K562 (cell line): ENCODE data around the gene VWC2L. TPM values are rescaled to one million over a fixed set of nuclear protein-coding genes. Genes with fewer than 3 reads are reported as not detected.

ENCODE experiments used
- ATAC-seq: fragments of 200-7000 bp; cut with Tn5 transposase; 3 replicates; pipeline ENCODE4 v1.9.1; 2020; ENCODE audit warnings: moderate library complexity
- BruUV-seq: library from RNA; stranded (reverse); fragments of 400-500 nt; replicated peaks from 2 replicates; lab custom pipeline; 2021; lab: Mats Ljungman, UMichigan
- CTCF ChIA-PET: fragments of 300-600 bp; formaldehyde crosslinking; extraction: SDS; loops from one replicate; lab custom pipeline; 2021; ENCODE audit warnings: low intra/inter-chr PET ratio; lab: Yijun Ruan, JAX
- POLR2A ChIA-PET: fragments of 300-600, 350-650 bp; sonication (Branson Sonifier 250); formaldehyde crosslinking; extraction: SDS; loops from one replicate; lab custom pipeline; 2021; ENCODE audit warnings: antibody characterized with exemption, inconsistent platforms; lab: Yijun Ruan, JAX
- DNase-seq, 4 experiments: peaks; one replicate each; pipeline versions ENCODE4 v3.0.0 to v3.0.0-alpha.2; 2011 to 2018; ENCODE audit warnings: low spot score in 3 of 4, mixed read lengths in 3 of 4; ENCODE audit errors: extremely low read depth in 1 of 4
- FAIRE-seq: peaks from 2 replicates; lab custom pipeline; 2011; peaks lifted over from hg19 to GRCh38; lab: Jason Lieb, UNC
- H2AFZ ChIP-seq: 2 replicates; pipeline ENCODE4 v1.6.0; 2011; ENCODE audit warnings: low read depth, low read length, control low read depth, inconsistent platforms
- H3K27ac ChIP-seq: fragments of 200-600 bp; 3 replicates; pipeline ENCODE4 v1.8.0; 2011; ENCODE audit warnings: low read depth, mild to moderate bottlenecking, control low read depth, inconsistent platforms, low read length, moderate library complexity, mixed read lengths; ENCODE audit errors: extremely low read depth
- H3K27me3 ChIP-seq, 2 experiments: fragments of 300-600 bp in 1 of 2; 2 replicates in 1 of 2; 3 replicates in 1 of 2; pipeline versions ENCODE4 v1.6.0 to v1.8.0; 2011; ENCODE audit warnings: inconsistent platforms in 2 of 2, low read length in 2 of 2, mild to moderate bottlenecking in 1 of 2, mixed read lengths in 1 of 2, moderate library complexity in 1 of 2; ENCODE audit not compliant: control insufficient read depth in 2 of 2, insufficient read depth in 2 of 2
- H3K36me3 ChIP-seq: fragments of 300-600 bp; 3 replicates; pipeline ENCODE4 v1.8.0; 2011; ENCODE audit warnings: mild to moderate bottlenecking, low read length, inconsistent platforms; ENCODE audit not compliant: control insufficient read depth, insufficient read depth
- H3K4me1 ChIP-seq, 2 experiments: fragments of 200-600 bp in 1 of 2; replicated peaks in 1 of 2; 2 replicates in 1 of 2; 3 replicates in 1 of 2; pipeline versions ENCODE4 v1.5.1 to v1.8.0; 2011; ENCODE audit warnings: inconsistent platforms in 2 of 2, low read length in 2 of 2, mild to moderate bottlenecking in 1 of 2, mixed read lengths in 1 of 2, moderate library complexity in 1 of 2; ENCODE audit not compliant: control insufficient read depth in 2 of 2, insufficient read depth in 2 of 2
- H3K4me2 ChIP-seq: 2 replicates; pipeline ENCODE4 v1.6.1; 2011; ENCODE audit warnings: low read length, control low read depth, inconsistent platforms, mixed read lengths; ENCODE audit not compliant: insufficient read depth
- H3K4me3 ChIP-seq: fragments of 200-600 bp; sonication (generic), shearing (Covaris generic); 2 replicates; pipeline ENCODE4 v1.5.1; 2016; ENCODE audit warnings: control low read depth, inconsistent platforms
- H3K79me2 ChIP-seq: fragments of 200-600 bp; 3 replicates; pipeline ENCODE4 v1.8.0; 2011; ENCODE audit warnings: low read length, inconsistent platforms; ENCODE audit not compliant: control insufficient read depth, insufficient read depth
- H3K9ac ChIP-seq, 2 experiments: 2 replicates each; pipeline versions ENCODE4 v1.6.0 to v1.6.1; 2011; ENCODE audit warnings: low read depth in 2 of 2, low read length in 2 of 2, control low read depth in 1 of 2, inconsistent platforms in 1 of 2, mild to moderate bottlenecking in 1 of 2, mixed read lengths in 1 of 2; ENCODE audit not compliant: insufficient read depth in 1 of 2
- H3K9me1 ChIP-seq: one replicate; pipeline ENCODE4 v1.6.0; 2011; ENCODE audit warnings: inconsistent platforms, mild to moderate bottlenecking, low read length, moderate library complexity; ENCODE audit not compliant: control insufficient read depth, insufficient read depth
- H3K9me3 ChIP-seq: replicated peaks from 2 replicates; pipeline ENCODE4 v1.5.1; 2011; ENCODE audit warnings: low read depth, low read length, inconsistent platforms; ENCODE audit not compliant: control insufficient read depth, insufficient read depth
- H4K20me1 ChIP-seq: replicated peaks from 2 replicates; pipeline ENCODE4 v1.6.1; 2011; ENCODE audit warnings: low read length, inconsistent platforms, mixed read lengths; ENCODE audit not compliant: control insufficient read depth, insufficient read depth
- MTA2 ChIP-seq: fragments of 450-650 bp; IDR thresholded peaks from 2 replicates; pipeline ENCODE4 v1.6.1; 2016; ENCODE audit warnings: low read depth
- PHB2 ChIP-seq: fragments of 450-650 bp; IDR thresholded peaks from 2 replicates; pipeline ENCODE4 v1.6.1; 2017; ENCODE audit warnings: low read depth
- POLR2G ChIP-seq: fragments of 200-400 bp; formaldehyde crosslinking; IDR thresholded peaks from 2 replicates; pipeline ENCODE4 v1.6.1; 2017; ENCODE audit warnings: low read depth, mild to moderate bottlenecking, antibody characterized with exemption, low read length, moderate library complexity
- SAFB ChIP-seq: fragments of 200-400 bp; formaldehyde crosslinking; IDR thresholded peaks from 2 replicates; pipeline ENCODE4 v1.6.1; 2017; ENCODE audit warnings: low read depth, low read length, borderline replicate concordance
- ZNF184 ChIP-seq: sonication (generic); formaldehyde crosslinking; IDR thresholded peaks from 2 replicates; pipeline ENCODE4 v1.5.0; 2020; ENCODE audit warnings: missing genetic modification reagents
- WGBS: fragments of 100-300 bp; shearing (Covaris generic); methylation state at CpG from one replicate; pipeline ENCODE4 v1.1.6; 2016; ENCODE audit warnings: low coverage, mixed read lengths; ENCODE audit not compliant: insufficient coverage; ENCODE audit errors: missing lambda C conversion rate; 5-methylcytosine and 5-hydroxymethylcytosine counted together
- in situ Hi-C: fragments of 300-500 bp; cut with MboI; formaldehyde crosslinking; loops from 4 replicates; pipeline ENCODE4 v1.15.0; 2018; ENCODE audit warnings: inconsistent platforms, mixed read lengths
- intact Hi-C: fragments of 100-400 bp; cut with micrococcal nuclease; formaldehyde crosslinking; loops from 2 replicates; pipeline ENCODE4 v1.14.2; 2022
- polyA plus RNA-seq, 8 experiments: library from polyadenylated mRNA; depleted of rRNA in 4 of 8; stranded (reverse) in 5 of 8; unstranded in 3 of 8; fragments of >200 nt; fragmentation: Nextera tagmentation in 2 of 8; fragmentation: Illumina TruSeq in 1 of 8; extraction: Ambion mirVana in 2 of 8; extraction: Trizol in 1 of 8; gene quantifications; 2 replicates each; pipeline versions ENCODE4 v1.2.1 to v1.2.3, GENCODE V29; 2011 to 2014; ENCODE audit warnings: inconsistent platforms in 1 of 8, missing spikeins in 1 of 8
- total RNA-seq, 7 experiments: library from RNA; depleted of rRNA in 6 of 7; stranded (reverse); fragments of >200 nt in 6 of 7; fragmentation: Illumina TruSeq in 2 of 7; extraction: Trizol in 2 of 7; gene quantifications; 2 replicates each; pipeline versions ENCODE4 v1.2.1 to v1.2.3, GENCODE V29; 2011 to 2021; ENCODE audit warnings: low replicate concordance in 1 of 7

Gene VWC2L
- total and polyA plus RNA-seq, 9 of the 15 experiments (the other 6 are each of a cell fraction or from before 2014, with no cell fraction given) = not detected

DNA sequence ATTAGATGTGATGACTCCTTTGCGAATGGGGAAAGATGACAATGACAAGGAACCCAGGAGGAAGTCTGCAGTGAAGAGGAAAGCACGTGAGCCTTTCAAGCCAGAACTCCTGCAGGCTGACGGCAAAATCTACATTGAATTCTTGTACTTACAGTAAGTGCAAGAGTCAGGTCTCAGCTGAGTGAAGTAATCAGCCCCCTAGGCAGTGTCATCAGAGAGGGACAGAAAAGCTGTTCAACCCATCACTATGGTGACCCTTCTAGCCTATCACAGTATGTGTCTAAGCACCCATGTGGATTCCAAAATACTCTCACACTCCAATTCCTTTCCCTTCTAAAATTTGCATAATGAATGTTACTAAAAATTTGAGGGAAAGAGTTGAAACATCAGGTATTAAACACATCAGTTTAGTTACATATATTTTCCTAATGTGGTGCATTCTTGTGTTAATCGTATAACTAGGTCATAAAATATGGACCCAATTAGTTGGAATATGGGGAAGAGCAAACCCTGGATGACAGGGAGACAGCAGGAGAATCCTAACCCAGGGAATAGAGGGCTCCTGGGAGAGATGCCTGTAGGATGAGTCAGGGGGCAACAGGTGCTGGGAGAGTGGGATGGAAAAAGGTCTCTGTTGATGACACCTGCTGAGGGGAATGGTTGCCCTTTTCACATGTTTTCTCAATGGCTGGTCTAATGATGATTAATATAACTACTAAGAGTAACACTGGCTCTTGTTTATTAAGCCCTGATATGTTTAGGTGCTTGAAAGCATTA, 39.5 kb downstream of the VWC2L start:
- no TSS peak for BruUV-seq
- POLR2A ChIA-PET = no interaction called here
- Histone ChIP-seq H3K36me3 (no peaks in the 10 kb centered on the region), H3K4me3 (no peak overlapping the region), H3K4me1 (no peaks in the 10 kb centered on the region), H3K4me2 (no peak overlapping the region), H3K79me2 (no peaks in the 10 kb centered on the region), H3K9me3 (no peaks in the 10 kb centered on the region), H3K9me1 (no peaks in the 10 kb centered on the region), H3K27me3 (no peaks in the 10 kb centered on the region), H3K27ac (no peak overlapping the region), H2AFZ (no peak overlapping the region), H3K9ac (no peak overlapping the region), H4K20me1 (no peaks in the 10 kb centered on the region)
- FAIRE-seq (no peak), DNase-seq (no peak), ATAC-seq (no peak)
- intact Hi-C loops = no loop called here
- WGBS = 0% methylated on average over 3 of the region's 4 CpGs
- in situ Hi-C loops = no loop called here
- CTCF ChIA-PET = no interaction called here
- TF ChIP-seq SAFB = no peak
- no peak for TF ChIP-seq PHB2
- no peak for TF ChIP-seq MTA2
- no peak for TF ChIP-seq POLR2G
- no peak for TF ChIP-seq ZNF184
